CD4-positive, alpha-beta T cell (primary cell): ENCODE data around the gene POR. TPM values are rescaled to one million over a fixed set of nuclear protein-coding genes. Genes with fewer than 3 reads are reported as not detected.
A peak's percentile ranks its signal among the peaks of the same experiment; 100 is the strongest.

Source experiments
- ATAC-seq: fragments of 200-7000 bp; cut with Tn5 transposase; one replicate; pipeline ENCODE4 v1.10.0; 2022; ENCODE audit warnings: mild to moderate bottlenecking; ENCODE audit not compliant: poor library complexity
- CTCF ChIA-PET: fragments of 350-600 bp; sonication (Branson Sonifier 250); formaldehyde crosslinking; loops from one replicate; lab custom pipeline; 2021; ENCODE audit warnings: antibody characterized with exemption, inconsistent platforms; lab: Charles Lee
- POLR2A ChIA-PET: fragments of 350-600 bp; sonication (Branson Sonifier 250); formaldehyde crosslinking; loops from one replicate; lab custom pipeline; 2021; ENCODE audit warnings: antibody characterized with exemption, inconsistent platforms; lab: Charles Lee
- DNase-seq, 14 experiments: peaks; one replicate each; pipeline ENCODE4 v3.0.0-alpha.2; 2013 to 2020; ENCODE audit warnings: mixed read lengths in 2 of 14
- H3K27ac ChIP-seq, 2 donors: one replicate each; pipeline versions ENCODE4 v1.5.1 to v1.7.0; 2013; ENCODE audit warnings: low read length in 2 of 2, low read depth in 1 of 2, mild to moderate bottlenecking in 1 of 2
- H3K27me3 ChIP-seq, 2 experiments: 1 replicate in 1 of 2; 2 replicates in 1 of 2; pipeline versions ENCODE4 v1.6.1 to v1.7.0; 2013; ENCODE audit warnings: low read length in 2 of 2, control low read depth in 1 of 2, mild to moderate bottlenecking in 1 of 2, moderate library complexity in 1 of 2; ENCODE audit not compliant: insufficient read depth in 2 of 2, control insufficient read depth in 1 of 2
- H3K36me3 ChIP-seq: one replicate; pipeline ENCODE4 v1.6.1; 2013; ENCODE audit warnings: low read length, control low read depth; ENCODE audit not compliant: insufficient read depth
- H3K4me1 ChIP-seq: one replicate; pipeline ENCODE4 v1.6.1; 2013; ENCODE audit warnings: low read length, control low read depth; ENCODE audit not compliant: insufficient read depth
- H3K4me3 ChIP-seq: one replicate; pipeline ENCODE4 v1.5.1; 2013; ENCODE audit warnings: mild to moderate bottlenecking, low read length, moderate library complexity
- H3K9me3 ChIP-seq, 2 experiments: 1 replicate in 1 of 2; 2 replicates in 1 of 2; pipeline versions ENCODE4 v1.6.1 to v1.7.0; 2013; ENCODE audit warnings: low read length in 2 of 2, mild to moderate bottlenecking in 2 of 2, control low read depth in 1 of 2, moderate library complexity in 1 of 2; ENCODE audit not compliant: control insufficient read depth in 1 of 2, insufficient read depth in 1 of 2
- H3K27ac Mint-ChIP-seq: one replicate; pipeline ENCODE4 v1.8.0; 2020; ENCODE audit warnings: mixed read lengths
- H3K27me3 Mint-ChIP-seq: one replicate; pipeline ENCODE4 v1.8.0; 2021; ENCODE audit warnings: mixed read lengths
- H3K36me3 Mint-ChIP-seq: one replicate; pipeline ENCODE4 v1.8.0; 2021; ENCODE audit warnings: low read depth, mixed read lengths
- H3K4me1 Mint-ChIP-seq: one replicate; pipeline ENCODE4 v1.8.0; 2021; ENCODE audit warnings: low read depth, mixed read lengths
- H3K4me3 Mint-ChIP-seq: one replicate; pipeline ENCODE4 v1.8.0; 2020; ENCODE audit warnings: mild to moderate bottlenecking, mixed read lengths
- H3K9me3 Mint-ChIP-seq: one replicate; pipeline ENCODE4 v1.8.0; 2020; ENCODE audit warnings: mixed read lengths
- intact Hi-C, 2 experiments: fragments of 100-400 bp; cut with DNase I in 1 of 2; cut with micrococcal nuclease in 1 of 2; formaldehyde crosslinking; loops; one replicate each; pipeline versions ENCODE4 v1.15.1 to v1.9.0; 2023 to 2025; cut with DNase I, micrococcal nuclease
- total RNA-seq, 174 experiments: library from RNA in 2 of 174; stranded (reverse) in 2 of 174; gene quantifications; one replicate each; pipeline ENCODE4 v1.2.3 and lab custom pipeline; 2021 to 2026
- TF ChIP-seq, protein P1 (sequence below): fragments of 200-600 bp; IDR thresholded peaks from one replicate; pipeline ENCODE4 v1.8.0; 2022; ENCODE audit warnings: antibody characterized with exemption, mild to moderate bottlenecking

POR gene
- total RNA-seq, 2 experiments from 2014 or later: 44.2 to 54.8 TPM

DNA sequence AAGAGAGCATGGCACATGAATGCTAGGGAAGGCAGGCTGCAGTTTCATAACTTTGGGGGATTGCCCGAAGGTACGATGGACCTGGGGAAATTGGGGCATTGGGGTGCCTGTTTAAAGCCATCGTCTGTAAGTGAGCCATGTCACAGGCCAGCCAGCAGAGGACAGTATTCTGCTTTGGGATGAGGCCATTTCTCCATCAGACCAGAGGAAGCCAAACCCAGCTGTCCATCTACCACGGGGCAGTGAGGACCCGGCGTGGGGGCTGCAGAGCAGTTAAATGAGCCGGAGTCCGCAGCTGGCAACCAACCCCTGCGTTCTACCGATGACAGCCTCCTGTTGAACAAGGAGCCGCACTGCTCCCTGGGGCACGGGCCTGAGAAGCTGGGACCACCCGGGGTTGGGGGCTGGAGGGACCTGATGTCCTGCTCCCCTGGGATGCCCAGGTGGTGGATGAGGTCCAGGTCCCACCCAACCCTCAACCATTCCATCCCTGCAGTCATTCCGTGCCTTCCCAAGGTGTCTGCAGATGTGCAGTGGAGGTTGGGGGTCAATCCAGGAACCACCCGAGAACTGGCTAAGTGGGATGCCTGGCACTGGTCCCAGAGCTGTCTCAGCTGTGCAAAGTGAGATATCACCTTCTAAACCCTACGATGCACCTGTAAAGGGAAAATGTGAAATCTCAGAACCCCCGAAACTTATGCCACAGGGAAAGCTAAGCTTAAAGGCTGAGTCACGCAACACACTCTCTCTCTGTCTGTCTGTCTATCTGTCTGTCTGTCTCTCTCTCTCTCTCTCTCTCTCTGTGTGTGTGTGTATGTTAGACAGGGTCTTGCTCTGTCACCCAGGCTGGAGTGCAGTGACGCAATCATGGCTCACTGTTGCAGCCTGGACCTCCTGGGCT is 48.2 kb upstream of the POR start:
- DNase-seq (peak in 13 of 14 experiments; percentile 23 to 77 (median 36)), ATAC-seq (peak; percentile 79)
- H3K27me3 ChIP-seq: no peaks in the 10 kb centered on the region
- Mint-ChIP-seq H3K4me3 (no peak overlapping the region), H3K27me3 (peaks cover 7% of the 10 kb centered on the region), H3K9me3 (no peaks in the 10 kb centered on the region), H3K27ac (no peak overlapping the region), H3K4me1 (no peaks in the 10 kb centered on the region), H3K36me3 (no peaks in the 10 kb centered on the region)
- ChIA-PET POLR2A (interaction anchor here (0.8 kb wide), 1 partner anchor 154 kb away, joined by 3 read pairs; no protein-coding TSS in a partner anchor), CTCF (interaction anchor here (0.5 to 2.7 kb wide), 6 partner anchors 11 to 154 kb away, joined by 3 to 28 read pairs (median 4); no protein-coding TSS in a partner anchor)
- H3K9me3 ChIP-seq: no peaks in the 10 kb centered on the region
- intact Hi-C loops: loop anchor here (1.0 to 5.0 kb wide), 3 partner anchors 154 to 396 kb away; no protein-coding TSS in a partner anchor
- TF ChIP-seq, protein P1, sequence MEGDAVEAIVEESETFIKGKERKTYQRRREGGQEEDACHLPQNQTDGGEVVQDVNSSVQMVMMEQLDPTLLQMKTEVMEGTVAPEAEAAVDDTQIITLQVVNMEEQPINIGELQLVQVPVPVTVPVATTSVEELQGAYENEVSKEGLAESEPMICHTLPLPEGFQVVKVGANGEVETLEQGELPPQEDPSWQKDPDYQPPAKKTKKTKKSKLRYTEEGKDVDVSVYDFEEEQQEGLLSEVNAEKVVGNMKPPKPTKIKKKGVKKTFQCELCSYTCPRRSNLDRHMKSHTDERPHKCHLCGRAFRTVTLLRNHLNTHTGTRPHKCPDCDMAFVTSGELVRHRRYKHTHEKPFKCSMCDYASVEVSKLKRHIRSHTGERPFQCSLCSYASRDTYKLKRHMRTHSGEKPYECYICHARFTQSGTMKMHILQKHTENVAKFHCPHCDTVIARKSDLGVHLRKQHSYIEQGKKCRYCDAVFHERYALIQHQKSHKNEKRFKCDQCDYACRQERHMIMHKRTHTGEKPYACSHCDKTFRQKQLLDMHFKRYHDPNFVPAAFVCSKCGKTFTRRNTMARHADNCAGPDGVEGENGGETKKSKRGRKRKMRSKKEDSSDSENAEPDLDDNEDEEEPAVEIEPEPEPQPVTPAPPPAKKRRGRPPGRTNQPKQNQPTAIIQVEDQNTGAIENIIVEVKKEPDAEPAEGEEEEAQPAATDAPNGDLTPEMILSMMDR: peak; percentile 71
- no peaks in the 10 kb centered on the region for H3K36me3 ChIP-seq
- no peak overlapping the region for H3K27ac ChIP-seq
- peaks cover 5% of the 10 kb centered on the region for H3K4me1 ChIP-seq
- no peak overlapping the region for H3K4me3 ChIP-seq

DNA sequence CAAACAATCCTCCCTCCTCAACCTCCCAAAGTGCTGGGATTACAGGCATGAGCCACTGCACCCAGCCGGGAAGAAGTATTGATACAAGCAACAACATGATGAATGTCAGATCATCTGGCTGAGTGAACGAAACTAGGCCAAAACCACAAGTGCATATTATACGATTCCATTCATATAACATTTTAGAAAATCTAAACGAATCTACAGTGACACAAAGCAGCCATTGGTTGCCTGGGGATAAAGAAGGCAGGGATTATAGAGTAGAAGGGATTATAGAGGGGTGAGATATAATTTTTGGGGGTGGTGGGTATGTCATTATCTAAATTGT is 47.6 kb upstream of the POR start:
- Mint-ChIP-seq H3K27me3 (peaks cover 7% of the 10 kb centered on the region), H3K4me1 (no peaks in the 10 kb centered on the region), H3K36me3 (no peaks in the 10 kb centered on the region), H3K4me3 (no peak overlapping the region), H3K27ac (no peak overlapping the region), H3K9me3 (no peaks in the 10 kb centered on the region)
- CTCF ChIA-PET: interaction anchor here (2.7 kb wide), 1 partner anchor 153 kb away, joined by 28 read pairs; no protein-coding TSS in a partner anchor
- Histone ChIP-seq H3K36me3 (no peaks in the 10 kb centered on the region), H3K4me1 (peaks cover 5% of the 10 kb centered on the region), H3K4me3 (no peak overlapping the region), H3K27me3 (no peaks in the 10 kb centered on the region), H3K27ac (no peak overlapping the region), H3K9me3 (no peaks in the 10 kb centered on the region)
- POLR2A ChIA-PET: no interaction called here
- TF ChIP-seq, protein P1: no peak
- ATAC-seq (no peak), DNase-seq (no peak)
- intact Hi-C loops: loop anchor here (5.0 kb wide), 2 partner anchors 265 to 395 kb away; no protein-coding TSS in a partner anchor

DNA sequence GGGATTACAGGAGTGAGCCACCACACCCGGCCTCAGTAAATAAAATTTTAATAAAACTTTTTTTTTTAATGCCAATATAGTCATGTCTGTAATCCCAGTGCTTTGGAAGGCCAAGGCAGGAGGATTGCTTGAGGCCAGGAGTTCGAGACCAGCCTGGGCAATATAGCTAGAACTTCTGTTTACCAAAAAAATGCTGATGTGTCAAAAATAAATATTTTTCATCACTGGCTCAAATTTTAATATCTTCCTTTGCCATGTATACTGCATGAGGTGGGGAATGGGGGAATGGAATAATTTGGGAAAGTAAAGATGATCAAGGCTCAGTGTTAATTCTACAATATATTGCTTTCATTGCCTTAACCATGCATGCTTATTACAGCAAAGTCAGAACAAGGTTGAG is 46.8 kb upstream of the POR start:
- intact Hi-C loops: loop anchor here (5.0 kb wide), 2 partner anchors 264 to 394 kb away; no protein-coding TSS in a partner anchor
- TF ChIP-seq, protein P1: no peak

More for the DNA sequence above, 46.8 kb upstream of the POR start:
- Histone ChIP-seq H3K9me3 (no peaks in the 10 kb centered on the region), H3K4me1 (peaks cover 5% of the 10 kb centered on the region), H3K27me3 (no peaks in the 10 kb centered on the region), H3K27ac (no peak overlapping the region), H3K4me3 (no peak overlapping the region), H3K36me3 (no peaks in the 10 kb centered on the region)
- Mint-ChIP-seq H3K27me3 (peaks cover 7% of the 10 kb centered on the region), H3K27ac (no peak overlapping the region), H3K9me3 (no peaks in the 10 kb centered on the region), H3K36me3 (no peaks in the 10 kb centered on the region), H3K4me1 (no peaks in the 10 kb centered on the region), H3K4me3 (no peak overlapping the region)
- POLR2A ChIA-PET: no interaction called here
- ATAC-seq: no peak
- no peak for DNase-seq
- CTCF ChIA-PET: interaction anchor here (1.3 kb wide), 1 partner anchor 152 kb away, joined by 4 read pairs; no protein-coding TSS in a partner anchor
